Upper lobe of left lung (tissue), 6 donors: ENCODE results near the gene CNKSR2. TPM values are rescaled to one million over a fixed set of nuclear protein-coding genes. Genes with fewer than 3 reads are reported as not detected.

Source experiments
- ATAC-seq, 2 donors: fragments of 200-7000 bp; cut with Tn5 transposase; one replicate each; pipeline ENCODE4 v1.9.1; 2022; ENCODE audit warnings: mild to moderate bottlenecking in 2 of 2, moderate library complexity in 2 of 2; ENCODE audit not compliant: low FRiP score in 2 of 2
- DNase-seq, 2 donors: peaks; one replicate each; pipeline ENCODE4 v3.0.0-alpha.2; 2019 to 2020
- H3K27ac ChIP-seq, 4 donors: fragments of 200-600 bp; sonication (generic); one replicate each; pipeline ENCODE4 v1.5.1; 2016 to 2019
- H3K27me3 ChIP-seq, 4 donors: fragments of 200-600 bp; sonication (generic); one replicate each; pipeline ENCODE4 v1.5.1; 2017 to 2019
- H3K36me3 ChIP-seq, 4 donors: fragments of 200-600 bp; sonication (generic); one replicate each; pipeline ENCODE4 v1.5.1; 2016 to 2019
- H3K4me1 ChIP-seq, 4 donors: fragments of 200-600 bp; sonication (generic); one replicate each; pipeline ENCODE4 v1.5.1; 2018 to 2019
- H3K4me3 ChIP-seq, 4 donors: fragments of 200-600 bp; sonication (generic); one replicate each; pipeline ENCODE4 v1.5.1; 2017 to 2019; ENCODE audit warnings: mild to moderate bottlenecking in 2 of 4, moderate library complexity in 1 of 4
- H3K9me3 ChIP-seq, 4 donors: fragments of 200-600 bp; sonication (generic); one replicate each; pipeline ENCODE4 v1.5.1; 2018 to 2019
- EP300 ChIP-seq, 4 donors: sonication (generic); formaldehyde crosslinking; IDR thresholded peaks; one replicate each; pipeline ENCODE4 v1.5.1; 2017; ENCODE audit warnings: antibody characterized with exemption in 4 of 4, control low read depth in 2 of 4
- POLR2A ChIP-seq, 4 donors: fragments of 450-650 bp; IDR thresholded peaks; one replicate each; pipeline ENCODE4 v1.5.1; 2016 to 2017; ENCODE audit warnings: antibody characterized with exemption in 4 of 4, mild to moderate bottlenecking in 2 of 4
- POLR2AphosphoS5 ChIP-seq, 2 donors: sonication (generic); formaldehyde crosslinking; IDR thresholded peaks; one replicate each; pipeline ENCODE4 v1.5.1; 2017; ENCODE audit warnings: antibody characterized with exemption in 2 of 2
- WGBS, 2 donors: methylation state at CpG; one replicate each; pipeline ENCODE4 v1.1.5; 2017 to 2018; 5-methylcytosine and 5-hydroxymethylcytosine counted together
- total RNA-seq, 6 donors: library from RNA; depleted of rRNA in 4 of 6; stranded (reverse); fragments of >200 nt in 4 of 6; gene quantifications; one replicate each; pipeline versions ENCODE4 v1.1.0 to v1.2.1, GENCODE V29; 2016 to 2021
- TF ChIP-seq, protein P1 (sequence below), 6 experiments: fragments of 450-650 bp in 4 of 6; fragments of 200-600 bp in 2 of 6; sonication (generic) in 2 of 6; IDR thresholded peaks; one replicate each; pipeline ENCODE4 v1.5.1; 2016 to 2019; ENCODE audit warnings: antibody characterized with exemption in 6 of 6
- donor health status: DM: no; HTN: no; CAD: no; lungs with moderate emphysema.
- donor health status: DM: no; HTN: yes; CAD: no; lungs with severe emphysema.

CNKSR2 gene
- total RNA-seq, 6 donors from 2014 or later = 4.0 to 14.5 (median 7.0) TPM

DNA sequence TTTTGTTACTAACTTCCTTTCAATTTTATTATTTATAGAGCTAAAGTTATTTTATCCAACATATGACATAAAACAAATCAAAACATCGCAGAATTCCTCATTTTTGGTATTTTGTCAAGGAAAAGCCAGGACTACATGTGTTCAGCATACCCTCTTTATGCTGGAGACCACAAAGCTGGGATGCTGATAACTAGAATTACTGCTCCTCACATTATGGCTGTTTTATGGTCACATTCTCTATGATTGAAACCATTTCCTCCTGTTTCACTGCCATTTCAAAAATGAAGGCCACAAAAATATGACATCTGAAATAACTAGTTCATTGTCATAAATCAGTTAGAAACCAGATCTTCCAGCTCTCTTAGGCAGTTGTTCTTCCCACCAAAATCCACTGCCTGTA lies 242.2 kb downstream of the CNKSR2 start:
- H3K9me3 ChIP-seq = no peaks in the 10 kb centered on the region
- no peaks in the 10 kb centered on the region for H3K4me1 ChIP-seq
- no peak overlapping the region for H3K27ac ChIP-seq
- ATAC-seq (no peak), DNase-seq (no peak)
- no peaks in the 10 kb centered on the region for H3K27me3 ChIP-seq
- TF ChIP-seq, protein P1, sequence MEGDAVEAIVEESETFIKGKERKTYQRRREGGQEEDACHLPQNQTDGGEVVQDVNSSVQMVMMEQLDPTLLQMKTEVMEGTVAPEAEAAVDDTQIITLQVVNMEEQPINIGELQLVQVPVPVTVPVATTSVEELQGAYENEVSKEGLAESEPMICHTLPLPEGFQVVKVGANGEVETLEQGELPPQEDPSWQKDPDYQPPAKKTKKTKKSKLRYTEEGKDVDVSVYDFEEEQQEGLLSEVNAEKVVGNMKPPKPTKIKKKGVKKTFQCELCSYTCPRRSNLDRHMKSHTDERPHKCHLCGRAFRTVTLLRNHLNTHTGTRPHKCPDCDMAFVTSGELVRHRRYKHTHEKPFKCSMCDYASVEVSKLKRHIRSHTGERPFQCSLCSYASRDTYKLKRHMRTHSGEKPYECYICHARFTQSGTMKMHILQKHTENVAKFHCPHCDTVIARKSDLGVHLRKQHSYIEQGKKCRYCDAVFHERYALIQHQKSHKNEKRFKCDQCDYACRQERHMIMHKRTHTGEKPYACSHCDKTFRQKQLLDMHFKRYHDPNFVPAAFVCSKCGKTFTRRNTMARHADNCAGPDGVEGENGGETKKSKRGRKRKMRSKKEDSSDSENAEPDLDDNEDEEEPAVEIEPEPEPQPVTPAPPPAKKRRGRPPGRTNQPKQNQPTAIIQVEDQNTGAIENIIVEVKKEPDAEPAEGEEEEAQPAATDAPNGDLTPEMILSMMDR (IDR thresholded peaks at IDR 0.05) = no peak
- TF ChIP-seq EP300 (IDR thresholded peaks at IDR 0.05) (no peak), POLR2A (IDR thresholded peaks at IDR 0.05) (no peak), POLR2AphosphoS5 (IDR thresholded peaks at IDR 0.05) (no peak)
- no peak overlapping the region for H3K4me3 ChIP-seq
- no peaks in the 10 kb centered on the region for H3K36me3 ChIP-seq
- 35 to 80% methylated on average over 1 of the region's 1 CpG for WGBS, 2 donors

DNA sequence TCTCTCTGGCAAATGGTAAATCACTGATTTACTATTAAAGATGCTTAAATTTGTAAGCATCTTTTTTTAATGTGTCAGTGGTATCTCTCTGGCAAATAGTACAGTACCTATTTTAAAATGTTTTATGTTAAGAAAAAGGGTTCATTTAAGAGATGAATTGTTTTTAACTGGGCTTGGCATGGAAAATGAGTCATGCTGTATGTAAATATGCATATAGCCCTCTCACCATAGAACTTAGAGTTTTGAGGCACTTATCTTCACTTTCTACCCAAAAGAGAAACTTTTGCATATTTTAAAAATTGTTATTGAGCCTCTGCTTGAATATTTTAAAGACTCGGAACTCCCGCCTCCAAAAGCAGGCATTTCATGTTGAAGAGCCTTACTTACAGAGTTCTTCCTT lies 246.0 kb downstream of the CNKSR2 start:
- no peak overlapping the region for H3K27ac ChIP-seq
- DNase-seq (no peak), ATAC-seq (no peak)
- H3K4me1 ChIP-seq = no peaks in the 10 kb centered on the region
- 78 to 96% methylated on average over 2 of the region's 2 CpGs for WGBS, 2 donors
- no peaks in the 10 kb centered on the region for H3K27me3 ChIP-seq
- no peaks in the 10 kb centered on the region for H3K9me3 ChIP-seq
- no peaks in the 10 kb centered on the region for H3K36me3 ChIP-seq
- TF ChIP-seq POLR2A (IDR thresholded peaks at IDR 0.05) = no peak
- TF ChIP-seq POLR2AphosphoS5 (IDR thresholded peaks at IDR 0.05) = no peak
- TF ChIP-seq, protein P1 (IDR thresholded peaks at IDR 0.05) = no peak
- no peak for TF ChIP-seq EP300 (IDR thresholded peaks at IDR 0.05)
- H3K4me3 ChIP-seq = no peak overlapping the region

DNA sequence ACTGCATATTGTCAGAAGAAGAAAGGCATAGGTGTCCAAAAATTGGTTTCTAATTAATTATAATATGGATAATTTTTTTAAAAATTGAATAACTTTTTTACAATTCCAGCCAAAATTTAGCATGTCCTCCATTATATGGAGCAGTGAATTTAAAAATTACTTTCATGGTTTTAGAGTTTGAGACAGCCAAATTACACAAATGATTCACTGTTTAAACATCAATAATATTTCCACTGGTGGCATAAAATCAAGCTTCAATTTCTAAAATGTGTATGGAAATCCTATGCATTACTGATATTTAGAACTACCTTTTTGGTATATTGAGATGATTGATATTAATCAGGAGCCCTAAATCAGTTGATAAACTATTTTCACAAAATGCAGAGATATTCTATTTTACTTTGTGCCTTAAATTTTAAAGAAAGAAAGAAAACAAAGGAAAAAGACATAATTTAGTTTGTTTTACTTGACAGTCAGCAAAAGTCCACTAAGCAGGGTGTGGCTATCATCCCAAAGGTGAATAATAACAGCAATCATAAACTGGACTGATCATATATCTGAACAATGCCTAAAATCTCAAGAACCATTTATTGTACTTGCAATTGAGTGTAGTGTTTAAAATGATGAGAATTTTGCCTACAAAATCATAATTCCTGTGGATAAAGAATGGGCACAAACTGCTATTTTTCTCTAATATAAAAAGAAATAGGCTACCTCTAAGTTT lies 249.7 kb downstream of the CNKSR2 start:
- no peak for ATAC-seq
- H3K9me3 ChIP-seq = peaks cover 0 to 6% (median 0%) of the 10 kb centered on the region in 4 donors
- H3K27ac ChIP-seq = no peak overlapping the region
- H3K36me3 ChIP-seq = no peaks in the 10 kb centered on the region
- TF ChIP-seq POLR2A (IDR thresholded peaks at IDR 0.05) (no peak), POLR2AphosphoS5 (IDR thresholded peaks at IDR 0.05) (no peak), EP300 (IDR thresholded peaks at IDR 0.05) (no peak)
- TF ChIP-seq, protein P1 (IDR thresholded peaks at IDR 0.05) = no peak
- no peak for DNase-seq
- no peak overlapping the region for H3K4me3 ChIP-seq
- no peaks in the 10 kb centered on the region for H3K27me3 ChIP-seq
- no peaks in the 10 kb centered on the region for H3K4me1 ChIP-seq

DNA sequence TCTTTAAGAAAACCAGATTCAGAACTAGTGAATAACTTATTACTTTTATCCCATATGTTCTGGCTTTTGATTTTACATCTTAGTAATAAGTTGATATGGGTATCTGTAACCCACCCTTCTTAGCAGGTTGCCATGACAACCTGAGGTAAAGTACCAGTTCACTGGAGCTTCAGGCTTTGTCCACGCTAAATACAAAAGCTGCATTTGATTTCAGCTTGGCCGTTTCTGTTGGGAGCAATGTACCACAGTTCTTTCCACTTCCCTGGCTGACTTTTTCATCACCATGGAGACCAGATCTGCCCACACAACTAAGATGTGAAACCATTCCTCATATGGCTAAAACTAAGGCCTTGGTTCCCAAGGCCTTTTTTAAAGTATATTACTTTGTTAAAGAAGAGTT lies 257.8 kb downstream of the CNKSR2 start:
- TF ChIP-seq POLR2A (IDR thresholded peaks at IDR 0.05) (no peak), POLR2AphosphoS5 (IDR thresholded peaks at IDR 0.05) (no peak), EP300 (IDR thresholded peaks at IDR 0.05) (no peak)
- TF ChIP-seq, protein P1 (IDR thresholded peaks at IDR 0.05) = no peak
- no peak for ATAC-seq
- H3K9me3 ChIP-seq = peaks cover 0 to 6% (median 0%) of the 10 kb centered on the region in 4 donors
- 53 to 81% methylated on average over 2 of the region's 2 CpGs for WGBS, 2 donors
- H3K4me3 ChIP-seq = no peak overlapping the region
- no peaks in the 10 kb centered on the region for H3K36me3 ChIP-seq
- no peak for DNase-seq
- no peaks in the 10 kb centered on the region for H3K4me1 ChIP-seq
- H3K27ac ChIP-seq = no peak overlapping the region
- H3K27me3 ChIP-seq = no peaks in the 10 kb centered on the region

DNA sequence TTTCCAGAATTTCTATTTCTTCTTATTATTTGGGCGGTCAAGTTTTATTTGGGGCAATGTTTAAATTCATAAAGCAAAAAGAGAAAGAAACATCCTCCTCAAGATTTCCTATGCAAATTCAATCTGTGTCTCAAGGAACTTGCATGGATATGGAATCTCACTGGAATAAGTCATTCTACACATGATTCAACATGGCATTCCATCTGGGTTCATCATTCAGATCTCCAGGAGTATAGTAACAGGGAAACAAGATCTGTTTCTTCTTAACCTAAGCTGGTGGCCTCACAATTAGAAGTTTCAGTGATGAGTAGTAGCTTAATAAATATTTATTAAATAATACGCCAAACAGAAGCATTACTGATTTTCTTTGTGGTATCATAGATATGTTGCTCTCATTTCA lies 264.1 kb downstream of the CNKSR2 start:
- Histone ChIP-seq H3K4me1 (no peaks in the 10 kb centered on the region), H3K9me3 (no peaks in the 10 kb centered on the region), H3K36me3 (no peaks in the 10 kb centered on the region), H3K27me3 (no peaks in the 10 kb centered on the region), H3K4me3 (no peak overlapping the region), H3K27ac (no peak overlapping the region)
- TF ChIP-seq POLR2AphosphoS5 (IDR thresholded peaks at IDR 0.05) (no peak), EP300 (IDR thresholded peaks at IDR 0.05) (no peak), POLR2A (IDR thresholded peaks at IDR 0.05) (no peak)
- TF ChIP-seq, protein P1 (IDR thresholded peaks at IDR 0.05) = no peak
- WGBS, 2 donors = 88 to 96% methylated on average over 2 of the region's 2 CpGs
- DNase-seq (no peak), ATAC-seq (no peak)
